Nephron progenitor cell (in vitro differentiated cells): ENCODE measurements around the gene HOXB3.

ENCODE experiments used
- DNase-seq: peaks from one replicate; pipeline ENCODE4 v3.0.0; 2021
- H3K27ac Mint-ChIP-seq: 2 replicates; pipeline ENCODE4 v1.8.0; 2021; ENCODE audit warnings: mild to moderate bottlenecking, moderate library complexity, mixed read lengths
- H3K27me3 Mint-ChIP-seq: 2 replicates; pipeline ENCODE4 v1.8.0; 2021; ENCODE audit warnings: mild to moderate bottlenecking, low read depth, mixed read lengths; ENCODE audit not compliant: poor library complexity
- H3K36me3 Mint-ChIP-seq: 2 replicates; pipeline ENCODE4 v1.8.0; 2021; ENCODE audit warnings: low read depth, mixed read lengths
- H3K4me1 Mint-ChIP-seq: 2 replicates; pipeline ENCODE4 v1.8.0; 2021; ENCODE audit warnings: mixed read lengths
- H3K4me3 Mint-ChIP-seq: 2 replicates; pipeline ENCODE4 v1.8.0; 2021; ENCODE audit warnings: mild to moderate bottlenecking, moderate library complexity, mixed read lengths
- H3K9me3 Mint-ChIP-seq: 2 replicates; pipeline ENCODE4 v1.8.0; 2021; ENCODE audit warnings: mild to moderate bottlenecking, moderate library complexity, mixed read lengths
- CTCF ChIP-seq: fragments of 200-600 bp; sonication (generic); IDR thresholded peaks from 2 replicates; pipeline ENCODE4 v1.5.0; 2021; ENCODE audit warnings: antibody characterized with exemption

The HOXB3 gene

GRCh38 chr17:48596735-48597527 is 6.9 kb upstream of the HOXB3 start:
- Mint-ChIP-seq H3K9me3 (no peaks in the 10 kb centered on the region), H3K27ac (peak overlapping the region; percentile 100), H3K36me3 (peaks cover 99% of the 10 kb centered on the region), H3K27me3 (peaks cover 20% of the 10 kb centered on the region), H3K4me1 (peaks cover 55% of the 10 kb centered on the region), H3K4me3 (peak overlapping the region; percentile 99)
- no peak for TF ChIP-seq CTCF
- no peak for DNase-seq

- peak overlapping the region; percentile 100 for H3K27ac Mint-ChIP-seq
- H3K4me1 Mint-ChIP-seq = peaks cover 53% of the 10 kb centered on the region
- peak; percentile 57 for DNase-seq
- H3K4me3 Mint-ChIP-seq = peak overlapping the region; percentile 99
- H3K36me3 Mint-ChIP-seq = peaks cover 99% of the 10 kb centered on the region
- H3K27me3 Mint-ChIP-seq = peaks cover 20% of the 10 kb centered on the region
- no peaks in the 10 kb centered on the region for H3K9me3 Mint-ChIP-seq
- TF ChIP-seq CTCF = no peak
Measured at GRCh38 chr17:48596000-48596734, 6.1 kb upstream of the HOXB3 start.

GRCh38 chr17:48595278-48595999 is 5.4 kb upstream of the HOXB3 start:
- H3K27me3 Mint-ChIP-seq = peaks cover 23% of the 10 kb centered on the region
- H3K27ac Mint-ChIP-seq = peak overlapping the region; percentile 99
- peak; percentile 54 for DNase-seq
- H3K9me3 Mint-ChIP-seq = peaks cover 2% of the 10 kb centered on the region
- peaks cover 99% of the 10 kb centered on the region for H3K36me3 Mint-ChIP-seq
- H3K4me3 Mint-ChIP-seq = peak overlapping the region; percentile 99
- peaks cover 46% of the 10 kb centered on the region for H3K4me1 Mint-ChIP-seq
- no peak for TF ChIP-seq CTCF

- H3K27me3 Mint-ChIP-seq = peaks cover 27% of the 10 kb centered on the region
- peaks cover 4% of the 10 kb centered on the region for H3K9me3 Mint-ChIP-seq
- TF ChIP-seq CTCF = no peak
- no peak for DNase-seq
- peaks cover 99% of the 10 kb centered on the region for H3K36me3 Mint-ChIP-seq
- H3K4me3 Mint-ChIP-seq = peak overlapping the region; percentile 99
- H3K4me1 Mint-ChIP-seq = peaks cover 39% of the 10 kb centered on the region
- peak overlapping the region; percentile 99 for H3K27ac Mint-ChIP-seq
Measured at GRCh38 chr17:48594538-48595277, 4.7 kb upstream of the HOXB3 start.

GRCh38 chr17:48593840-48594537 is 3.9 kb upstream of the HOXB3 start:
- peaks cover 26% of the 10 kb centered on the region for H3K27me3 Mint-ChIP-seq
- H3K4me3 Mint-ChIP-seq = peak overlapping the region; percentile 99
- peak overlapping the region; percentile 99 for H3K27ac Mint-ChIP-seq
- H3K36me3 Mint-ChIP-seq = peaks cover 99% of the 10 kb centered on the region
- peaks cover 31% of the 10 kb centered on the region for H3K4me1 Mint-ChIP-seq
- TF ChIP-seq CTCF = peak; percentile 95
- DNase-seq = peak; percentile 94
- peaks cover 4% of the 10 kb centered on the region for H3K9me3 Mint-ChIP-seq
